GM19099 (cell line): Measurements from ENCODE around the gene KIF26B.

Source experiments
- POLR2A ChIP-seq: IDR thresholded peaks from 3 replicates; pipeline ENCODE4 v1.6.1; 2011; ENCODE audit warnings: low read depth; ENCODE audit not compliant: insufficient read length; ENCODE audit errors: extremely low read depth

Gene KIF26B

GRCh38 chr1:245572709-245573108 lies 417.9 kb downstream of the KIF26B start:
- TF ChIP-seq POLR2A = no peak

DNA sequence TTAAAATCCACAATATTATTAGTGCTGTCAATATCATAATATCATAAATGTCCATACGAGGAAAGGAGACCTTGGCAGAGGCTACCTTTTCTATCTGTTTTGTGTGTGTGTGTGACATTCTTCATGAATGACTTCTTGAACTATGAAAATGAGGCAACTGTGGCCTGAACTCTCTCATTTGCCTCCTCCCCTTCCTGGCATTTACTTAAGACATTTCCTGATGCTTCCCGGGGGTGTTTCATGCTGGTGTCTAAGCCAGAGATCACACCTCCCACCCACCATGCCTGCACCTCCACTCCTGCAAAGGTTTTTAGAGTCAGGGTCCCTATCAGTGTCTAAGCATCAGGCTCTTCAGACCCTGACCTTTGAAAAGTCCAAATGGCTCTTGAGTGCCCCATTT lies 420.9 kb downstream of the KIF26B start:
- no peak for TF ChIP-seq POLR2A

GRCh38 chr1:245576323-245576722 lies 421.5 kb downstream of the KIF26B start:
- no peak for TF ChIP-seq POLR2A

- TF ChIP-seq POLR2A = no peak
Measured at GRCh38 chr1:245577191-245578157, 422.7 kb downstream of the KIF26B start.

GRCh38 chr1:245578308-245578707 lies 423.5 kb downstream of the KIF26B start:
- no peak for TF ChIP-seq POLR2A

DNA sequence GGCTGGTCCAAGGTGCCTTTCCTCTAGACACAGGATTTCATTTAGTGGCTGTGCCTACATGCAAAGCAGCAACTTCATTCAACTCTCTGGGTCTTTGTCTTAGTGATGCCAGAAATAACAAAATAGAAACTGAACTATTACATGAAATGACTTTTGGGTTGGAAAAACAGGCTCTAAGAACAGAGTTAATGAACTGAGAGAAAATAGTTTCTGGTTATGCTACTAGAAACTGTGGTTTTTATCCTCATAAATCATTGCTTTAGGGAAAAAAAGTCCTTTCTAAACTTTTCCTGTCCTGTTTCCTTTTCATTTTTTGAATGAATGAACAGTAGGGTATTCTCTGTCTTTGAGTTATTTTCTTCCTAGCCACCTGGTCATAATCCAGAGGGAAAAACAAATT lies 424.0 kb downstream of the KIF26B start:
- no peak for TF ChIP-seq POLR2A

DNA sequence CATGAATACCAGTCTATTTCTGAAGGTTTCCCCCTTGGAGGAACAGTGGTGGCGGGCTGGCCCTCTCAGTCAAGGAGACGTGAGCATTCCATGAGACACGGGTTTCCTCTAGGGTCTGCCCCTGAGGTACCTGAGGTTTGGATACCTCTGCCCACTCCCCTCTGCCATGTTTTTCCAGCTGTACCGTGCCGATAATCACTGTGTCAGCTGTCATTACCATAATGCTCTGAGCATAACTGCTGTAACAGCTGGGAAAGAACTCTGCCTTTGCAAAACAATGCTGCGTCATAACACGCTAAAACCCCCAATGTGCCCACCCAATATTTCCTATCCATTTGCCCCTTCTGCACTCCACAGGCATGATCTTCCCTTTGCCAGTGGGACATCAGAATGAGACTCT lies 425.1 kb downstream of the KIF26B start:
- no peak for TF ChIP-seq POLR2A

DNA sequence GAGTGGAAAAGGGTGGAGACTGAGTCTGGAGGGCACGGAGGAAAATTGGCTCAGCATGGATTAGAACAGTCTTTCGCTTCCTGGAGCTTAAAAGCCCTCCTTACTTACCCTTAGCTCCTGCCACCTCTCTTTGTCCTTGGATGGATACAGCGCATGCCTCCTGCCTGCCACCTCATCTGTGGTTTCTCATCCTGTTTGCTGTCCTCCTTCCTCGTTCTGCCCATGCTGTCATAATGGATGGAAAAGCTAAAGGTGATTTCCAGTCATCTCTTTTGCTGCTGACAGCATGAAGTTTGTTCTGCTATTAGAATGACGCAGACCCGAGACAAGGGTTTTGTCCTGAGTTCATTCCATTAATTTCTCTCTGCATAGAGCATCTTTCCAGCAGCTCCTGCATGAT lies 425.9 kb downstream of the KIF26B start:
- TF ChIP-seq POLR2A = no peak

GRCh38 chr1:245582026-245582425 lies 427.2 kb downstream of the KIF26B start:
- TF ChIP-seq POLR2A = no peak

GRCh38 chr1:245583081-245583480 lies 428.3 kb downstream of the KIF26B start:
- TF ChIP-seq POLR2A = no peak

- no peak for TF ChIP-seq POLR2A
Measured at GRCh38 chr1:245583575-245584330, 429.0 kb downstream of the KIF26B start.

DNA sequence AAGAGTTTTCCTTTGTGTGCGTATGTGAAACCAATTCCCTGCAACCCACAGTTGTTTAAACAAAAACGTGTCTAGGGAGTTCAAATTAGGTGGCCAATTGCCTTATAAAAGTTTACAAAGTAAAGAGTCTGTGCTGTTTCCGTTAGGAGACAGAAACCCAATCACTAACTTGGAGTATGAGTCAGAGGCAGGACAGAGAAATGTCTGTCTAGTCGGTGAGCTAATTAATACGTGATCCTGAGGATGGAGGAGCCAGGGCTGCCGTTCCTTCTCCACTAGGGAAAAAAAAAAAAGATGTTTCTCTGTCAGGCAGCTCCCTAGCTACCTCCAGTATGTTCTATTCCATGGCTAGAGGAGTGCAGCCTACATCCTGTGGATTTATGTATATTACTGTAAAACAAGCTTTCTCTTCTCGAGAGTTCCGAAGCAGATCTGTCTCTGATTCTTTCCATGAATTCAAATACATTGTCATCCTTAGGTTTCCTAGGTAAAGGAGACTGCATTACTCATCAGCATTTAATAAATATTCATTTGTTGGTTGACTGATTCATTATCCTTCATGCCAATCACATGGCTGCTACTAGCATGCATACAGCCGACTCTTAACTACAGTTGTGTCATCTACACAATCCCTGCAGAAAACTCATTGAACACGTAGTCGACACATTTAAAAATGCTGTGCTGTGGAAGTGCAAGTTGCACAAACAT lies 430.6 kb downstream of the KIF26B start:
- TF ChIP-seq POLR2A = no peak

DNA sequence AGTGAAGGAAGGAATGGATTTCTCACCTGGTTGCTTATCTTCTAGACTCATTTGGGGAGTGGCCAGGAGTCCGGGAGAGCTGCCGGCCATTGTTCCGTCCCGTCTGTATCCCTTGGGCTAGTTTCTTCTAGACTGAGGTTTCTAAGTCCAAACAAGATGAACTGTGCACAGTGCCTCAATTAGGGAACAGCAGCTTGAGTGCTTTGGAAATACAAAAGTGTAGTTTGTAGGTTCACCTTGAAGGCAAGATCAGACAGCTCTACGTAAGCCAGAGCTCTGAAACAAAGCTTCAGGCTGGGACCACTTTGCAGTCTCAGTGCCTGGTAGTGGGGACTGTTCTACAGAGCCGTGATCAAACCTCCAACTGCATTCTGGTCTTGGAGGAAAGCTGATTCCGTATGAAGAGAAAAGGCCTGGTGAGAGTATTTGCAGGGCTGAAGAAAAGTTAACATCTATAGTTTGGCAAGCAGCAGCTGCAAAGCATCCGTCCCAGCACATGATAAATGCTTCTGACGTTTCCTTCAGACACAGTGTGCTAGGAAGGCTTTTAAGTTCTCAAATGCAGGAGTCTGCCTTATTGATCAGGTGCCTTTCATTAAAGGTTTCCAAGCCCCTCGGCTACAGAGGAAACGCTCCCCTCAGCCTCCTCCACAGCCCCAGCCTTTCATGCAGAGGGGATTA lies 432.8 kb downstream of the KIF26B start:
- no peak for TF ChIP-seq POLR2A

DNA sequence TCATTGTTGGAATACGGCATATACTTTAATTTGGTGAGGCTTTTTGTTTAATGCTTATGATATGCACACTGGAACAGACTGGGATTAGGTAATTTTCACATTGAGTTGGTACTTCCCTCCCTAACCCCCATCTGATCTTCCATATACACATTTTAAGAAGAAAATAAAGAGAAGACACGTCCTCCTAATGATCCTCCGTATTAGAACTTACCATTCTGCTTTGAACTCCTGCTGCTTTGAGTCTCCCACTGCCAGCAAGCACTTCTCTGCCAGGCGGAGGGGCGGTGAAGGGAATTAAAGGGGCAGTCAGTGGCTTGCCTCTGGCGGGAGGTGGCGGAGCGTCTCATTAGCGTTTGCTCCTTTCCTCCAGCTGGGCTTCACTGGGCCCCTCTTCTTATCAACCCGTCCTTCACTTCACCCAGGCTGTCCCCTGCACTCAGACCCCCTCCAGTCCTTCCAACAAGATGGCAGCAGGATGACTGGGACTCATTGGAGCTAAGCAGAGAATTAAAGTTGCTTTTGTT lies 433.4 kb downstream of the KIF26B start:
- no peak for TF ChIP-seq POLR2A
